Cardiac fibroblast (primary cell): ENCODE measurements around the gene MDM2.

Experiments used
- DNase-seq, 2 donors: peaks; one replicate each; pipeline versions ENCODE4 v3.0.0 to v3.0.0-alpha.2; 2010; ENCODE audit warnings: low read depth in 2 of 2
- H3K4me3 ChIP-seq, 2 donors: replicated peaks in 1 of 2; 1 replicate in 1 of 2; 2 replicates in 1 of 2; pipeline ENCODE4 v1.5.1; 2011; ENCODE audit warnings: low read depth in 2 of 2, low read length in 2 of 2, mild to moderate bottlenecking in 2 of 2, moderate library complexity in 1 of 2
- CTCF ChIP-seq: IDR thresholded peaks from one replicate; pipeline ENCODE4 v1.5.1; 2011; ENCODE audit warnings: low read depth, mild to moderate bottlenecking, low read length, inconsistent platforms

MDM2 gene

GRCh38 chr12:68870443-68870842, 62.5 kb downstream of the MDM2 start:
- H3K4me3 ChIP-seq: no peak overlapping the region
- no peak for TF ChIP-seq CTCF
- no peak for DNase-seq

- DNase-seq: no peak
- TF ChIP-seq CTCF: no peak
- no peak overlapping the region for H3K4me3 ChIP-seq
These were observed 63.4 kb downstream of the MDM2 start for GRCh38 chr12:68871396-68871795.

GRCh38 chr12:68871921-68872320, 63.9 kb downstream of the MDM2 start:
- peak; percentile 41 to 62 for DNase-seq
- TF ChIP-seq CTCF: peak; percentile 39
- H3K4me3 ChIP-seq: no peak overlapping the region

GRCh38 chr12:68873316-68873715, 65.3 kb downstream of the MDM2 start:
- no peak for TF ChIP-seq CTCF
- H3K4me3 ChIP-seq: no peak overlapping the region
- no peak for DNase-seq

- no peak for TF ChIP-seq CTCF
- H3K4me3 ChIP-seq: no peak overlapping the region
- peak; percentile 32 to 33 for DNase-seq
These were observed 68.5 kb downstream of the MDM2 start for GRCh38 chr12:68876461-68876860.

GRCh38 chr12:68877583-68877982, 69.6 kb downstream of the MDM2 start:
- TF ChIP-seq CTCF: no peak
- no peak for DNase-seq
- H3K4me3 ChIP-seq: no peak overlapping the region

GRCh38 chr12:68878283-68878682, 70.3 kb downstream of the MDM2 start:
- H3K4me3 ChIP-seq: no peak overlapping the region
- TF ChIP-seq CTCF: no peak
- DNase-seq: no peak
